Ovary (tissue), 9 donors: Measurements from ENCODE around the gene PLXNB2. TPM values are rescaled to one million over a fixed set of nuclear protein-coding genes. Genes with fewer than 3 reads are reported as not detected.

Experiments
- DNase-seq, 5 donors: peaks; one replicate each; pipeline ENCODE4 v3.0.0-alpha.2; 2019 to 2020
- H3K27ac ChIP-seq, 2 donors: fragments of 200-600 bp; one replicate each; pipeline versions ENCODE4 v1.5.1 to v1.8.0; 2019 to 2022
- H3K27me3 ChIP-seq: fragments of 200-600 bp; one replicate; pipeline ENCODE4 v1.8.0; 2022
- H3K36me3 ChIP-seq: fragments of 200-600 bp; sonication (generic); one replicate; pipeline ENCODE4 v1.5.1; 2019
- H3K4me1 ChIP-seq: one replicate; pipeline ENCODE4 v1.8.1; 2013; ENCODE audit warnings: mild to moderate bottlenecking, moderate library complexity; ENCODE audit not compliant: insufficient read depth
- H3K4me3 ChIP-seq: fragments of 200-600 bp; sonication (generic); one replicate; pipeline ENCODE4 v1.5.1; 2017
- H3K9me3 ChIP-seq, 2 donors: fragments of 200-600 bp in 1 of 2; sonication (generic) in 1 of 2; one replicate each; pipeline versions ENCODE4 v1.5.1 to v1.8.1; 2013 to 2019; ENCODE audit warnings: mild to moderate bottlenecking in 1 of 2, moderate library complexity in 1 of 2
- CTCF ChIP-seq, 3 donors: fragments of 450-650 bp in 2 of 3; fragments of 200-600 bp in 1 of 3; IDR thresholded peaks; one replicate each; pipeline versions ENCODE4 v1.5.1 to v1.8.0; 2016 to 2022; ENCODE audit warnings: antibody characterized with exemption in 3 of 3, mild to moderate bottlenecking in 1 of 3
- EP300 ChIP-seq: sonication (generic); formaldehyde crosslinking; IDR thresholded peaks from one replicate; pipeline ENCODE4 v1.6.1; 2017; ENCODE audit warnings: antibody characterized with exemption
- POLR2A ChIP-seq: fragments of 450-650 bp; IDR thresholded peaks from one replicate; pipeline ENCODE4 v1.6.1; 2017; ENCODE audit warnings: antibody characterized with exemption, mild to moderate bottlenecking, moderate library complexity
- WGBS, 3 donors: extraction: QIAGEN DNeasy Blood & Tissue Kit in 1 of 3; methylation state at CpG; one replicate each; pipeline versions ENCODE4 v1.1.5 to v1.1.7; 2013 to 2017; 5-methylcytosine and 5-hydroxymethylcytosine counted together
- intact Hi-C, 4 donors: fragments of 100-400 bp; cut with DNase I; formaldehyde crosslinking; loops; one replicate each; pipeline versions ENCODE4 v1.11.0 to v1.15.1; 2022 to 2023
- polyA plus RNA-seq, 2 donors: library from polyadenylated mRNA; stranded (reverse); fragments of 200-250 nt in 1 of 2; fragments of 350-450 nt in 1 of 2; fragmentation: Illumina TruSeq in 1 of 2; extraction: RNeasy Lipid Tissue Mini Kit (QIAGEN cat#74804) in 1 of 2; gene quantifications; one replicate each; pipeline ENCODE4 v1.2.3, GENCODE V29; 2013 to 2014
- total RNA-seq, 7 donors: library from RNA; depleted of rRNA in 2 of 7; stranded (reverse); fragments of >200 nt in 2 of 7; fragmentation: NEBNext Ultra II Directional in 3 of 7; extraction: Animal tissue kit (Norgen Biotek cat#: 25700) in 3 of 7; gene quantifications; one replicate each; pipeline versions ENCODE4 v1.1.0 to v1.2.4, GENCODE V29; 2016 to 2023
- donor health status: DM: no; HTN: no; CAD: no; lungs with moderate emphysema.
- donor health status: DM: no; HTN: no; CAD: no.
- donor health status: Bipolar disorder and iron deficiency.
- donor health status: DM: yes; HTN: yes; CAD: no.
- donor health status: DM: no; HTN: no; CAD: no.
- donor health status: DM: yes; HTN: yes; CAD: no.

The PLXNB2 gene
- total and polyA plus RNA-seq, 9 donors: 26.5 to 274 (median 205) TPM

- Histone ChIP-seq H3K4me1 (peaks cover 13% of the 10 kb centered on the region), H3K9me3 (no peaks in the 10 kb centered on the region), H3K36me3 (no peaks in the 10 kb centered on the region), H3K27ac (peak overlapping the region in 1 of 2 donors; percentile 50), H3K27me3 (no peaks in the 10 kb centered on the region), H3K4me3 (no peak overlapping the region)
- TF ChIP-seq EP300 (no peak), CTCF (IDR thresholded peaks at IDR 0.05) (no peak), POLR2A (no peak)
- intact Hi-C loops: loop anchor here in 2 of 4 donors (10.0 kb wide), 2 partner anchors 258 to 278 kb away; partner anchors contain the start of genes LMF2 (in 1 of the 2), NCAPH2 (in 1 of the 2) and SCO2 (in 1 of the 2)
- WGBS, 3 donors: 80 to 86% (median 83%) methylated on average over 20 of the region's 20 CpGs
- DNase-seq: peak in 2 of 5 donors; percentile 40 to 43
Measured at GRCh38 chr22:50246242-50247175, 60.9 kb downstream of the PLXNB2 start.

GRCh38 chr22:50245214-50246072 is 62.0 kb downstream of the PLXNB2 start:
- no peaks in the 10 kb centered on the region for H3K9me3 ChIP-seq
- H3K4me3 ChIP-seq: peak overlapping the region; percentile 71
- intact Hi-C loops: loop anchor here in 2 of 4 donors (10.0 kb wide), 2 partner anchors 259 to 279 kb away; partner anchors contain the start of genes LMF2 (in 1 of the 2), NCAPH2 (in 1 of the 2) and SCO2 (in 1 of the 2)
- H3K4me1 ChIP-seq: peaks cover 15% of the 10 kb centered on the region
- H3K27me3 ChIP-seq: no peaks in the 10 kb centered on the region
- DNase-seq: peak in 2 of 5 donors; percentile 55
- no peaks in the 10 kb centered on the region for H3K36me3 ChIP-seq
- TF ChIP-seq CTCF (IDR thresholded peaks at IDR 0.05) (no peak), POLR2A (no peak), EP300 (no peak)
- WGBS, 3 donors: 12 to 21% (median 16%) methylated on average over 29 to 53 of the region's 53 CpGs
- peak overlapping the region; percentile 50 to 82 for H3K27ac ChIP-seq

GRCh38 chr22:50244420-50245213 is 62.8 kb downstream of the PLXNB2 start, which contains the start of gene TUBGCP6:
TSS of gene TUBGCP6 (minus strand) at chr22:50245023. CDS start at chr22:50244459, 564 bp downstream.
- H3K27ac ChIP-seq: peak within 1 kb of the TSS; percentile 50 to 82
- TF ChIP-seq EP300: no peak
- peak; percentile 91 for TF ChIP-seq POLR2A
- peak in 1 of 3 donors; percentile 66 for TF ChIP-seq CTCF (IDR thresholded peaks at IDR 0.05)
- DNase-seq: peak; percentile 92 to 97 (median 95)
- no peaks in the 10 kb centered on the region for H3K27me3 ChIP-seq
- intact Hi-C loops: loop anchor here in 3 of 4 donors (5.0 to 10.0 kb wide), 3 partner anchors 98 to 280 kb away; partner anchors contain the start of genes LMF2 (in 1 of the 3), NCAPH2 (in 1 of the 3), PPP6R2 (in 1 of the 3) and SCO2 (in 1 of the 3)
- H3K4me3 ChIP-seq: peak within 1 kb of the TSS; percentile 71
- 0% methylated on average over 39 to 76 of the region's 76 CpGs for WGBS, 3 donors
- peaks cover 10% of the 10 kb centered on the region for H3K4me1 ChIP-seq
- H3K9me3 ChIP-seq: no peaks in the 10 kb centered on the region
- no peaks in the 10 kb centered on the region for H3K36me3 ChIP-seq
